ENCODE results near the gene POP7. TPM values are rescaled to one million over a fixed set of nuclear protein-coding genes. Genes with fewer than 3 reads are reported as not detected.

The POP7 gene
- total RNA-seq, 2 experiments from 2014 or later: 23.2 to 29.6 TPM

- DNase-seq: peak; percentile 56
- Mint-ChIP-seq H3K27me3 (ENCODE audit: low read depth) (peaks cover 13% of the 10 kb centered on the region), H3K27ac (no peak overlapping the region), H3K4me1 (ENCODE audit: low read depth) (peaks cover 4% of the 10 kb centered on the region), H3K4me3 (peak overlapping the region; percentile 75), H3K9me3 (no peaks in the 10 kb centered on the region), H3K36me3 (ENCODE audit: low read depth) (peaks cover 1% of the 10 kb centered on the region)
- CTCF ChIA-PET: interaction anchor here (0.9 kb wide), 1 partner anchor 39 kb away, joined by 3 read pairs; the partner anchor contains the start of gene POP7
- intact Hi-C loops (cut with micrococcal nuclease): loop anchor here (1.0 kb wide), 1 partner anchor 20 kb away; no protein-coding TSS in a partner anchor
Observed at GRCh38 chr7:100745184-100745583, 39.3 kb downstream of the POP7 start.

GRCh38 chr7:100752994-100753393 lies 47.1 kb downstream of the POP7 start:
- H3K27ac Mint-ChIP-seq: no peak overlapping the region
- no peak for DNase-seq
- H3K27me3 Mint-ChIP-seq (ENCODE audit: low read depth): peaks cover 4% of the 10 kb centered on the region
- intact Hi-C loops (cut with micrococcal nuclease): no loop called here
- no peaks in the 10 kb centered on the region for H3K36me3 Mint-ChIP-seq (ENCODE audit: low read depth)
- no peak overlapping the region for H3K4me3 Mint-ChIP-seq
- no peaks in the 10 kb centered on the region for H3K9me3 Mint-ChIP-seq
- CTCF ChIA-PET: no interaction called here
- no peaks in the 10 kb centered on the region for H3K4me1 Mint-ChIP-seq (ENCODE audit: low read depth)

- H3K27me3 Mint-ChIP-seq (ENCODE audit: low read depth): peaks cover 4% of the 10 kb centered on the region
- CTCF ChIA-PET: interaction anchor here (0.6 kb wide), 1 partner anchor 150 kb away, joined by 3 read pairs; no protein-coding TSS in a partner anchor
- H3K36me3 Mint-ChIP-seq (ENCODE audit: low read depth): no peaks in the 10 kb centered on the region
- H3K4me3 Mint-ChIP-seq: no peak overlapping the region
- H3K4me1 Mint-ChIP-seq (ENCODE audit: low read depth): no peaks in the 10 kb centered on the region
- intact Hi-C loops (cut with micrococcal nuclease): no loop called here
- no peak for DNase-seq
- no peaks in the 10 kb centered on the region for H3K9me3 Mint-ChIP-seq
- H3K27ac Mint-ChIP-seq: no peak overlapping the region
Observed at GRCh38 chr7:100753750-100754149, 47.8 kb downstream of the POP7 start.

Other genes with a start within 250 kb of the POP7 start
- 1 to 10 TPM; 2.3 to 2.6 TPM for gene SPACDR, start 241.9 kb upstream of the POP7 start, total RNA-seq
- 10 to 100 TPM; 46.0 to 48.7 TPM for gene TSC22D4, start 226.9 kb upstream of the POP7 start, total RNA-seq
- gene NYAP1, start 222.2 kb upstream of the POP7 start, total RNA-seq: under 1 TPM; 0.17 to 0.30 TPM
- gene AGFG2, start 166.9 kb upstream of the POP7 start, total RNA-seq: 10 to 100 TPM; 23.4 to 23.9 TPM
- 10 to 100 TPM; 13.7 to 15.7 TPM for gene SAP25, start 132.2 kb upstream of the POP7 start, total RNA-seq
- gene LRCH4, start 120.0 kb upstream of the POP7 start, total RNA-seq: 10 to 100 TPM; 78.0 to 81.2 TPM
- 1 to 10 TPM; 1.5 to 2.6 TPM for gene FBXO24, start 119.8 kb upstream of the POP7 start, total RNA-seq
- gene PCOLCE, start 103.8 kb upstream of the POP7 start, total RNA-seq: 1 to 10 TPM; 5.8 to 6.8 TPM
- gene MOSPD3, start 93.6 kb upstream of the POP7 start, total RNA-seq: 10 to 100 TPM; 12.3 to 13.0 TPM
- 1 to 10 TPM; 4.2 to 5.1 TPM for gene TFR2, start 64.6 kb upstream of the POP7 start, total RNA-seq
- not detected for gene ACTL6B, start 49.7 kb upstream of the POP7 start, total RNA-seq
- gene GNB2, start 32.4 kb upstream of the POP7 start, total RNA-seq: 100 to 1,000 TPM; 221 TPM
- 10 to 100 TPM; 32.8 to 37.8 TPM for gene GIGYF1, start 11.9 kb upstream of the POP7 start, total RNA-seq
- gene EPO, start 14.3 kb downstream of the POP7 start, total RNA-seq: not detected
- not detected for gene ZAN, start 27.5 kb downstream of the POP7 start, total RNA-seq
- gene EPHB4, start 121.4 kb downstream of the POP7 start, total RNA-seq: 1 to 10 TPM; 5.9 to 6.0 TPM
- 10 to 100 TPM; 10.1 to 10.5 TPM for gene SLC12A9, start 146.6 kb downstream of the POP7 start, total RNA-seq
- gene TRIP6, start 161.3 kb downstream of the POP7 start, total RNA-seq: 10 to 100 TPM; 19.8 to 21.0 TPM
- 100 to 1,000 TPM; 166 to 169 TPM for gene SRRT, start 169.0 kb downstream of the POP7 start, total RNA-seq
- gene UFSP1, start 183.6 kb downstream of the POP7 start, total RNA-seq: 1 to 10 TPM in 1 of 2 experiments, under 1 TPM in 1; 0.64 to 1.4 TPM
- not detected for gene ACHE, start 189.8 kb downstream of the POP7 start, total RNA-seq
- not detected for gene MUC3A, start 243.4 kb downstream of the POP7 start, total RNA-seq

Measured in activated naive CD4-positive, alpha-beta T cell treated with anti-CD3 and anti-CD28 coated beads for 36 hours (primary cell).